Measurements from ENCODE around the gene CCDC91.

DNA sequence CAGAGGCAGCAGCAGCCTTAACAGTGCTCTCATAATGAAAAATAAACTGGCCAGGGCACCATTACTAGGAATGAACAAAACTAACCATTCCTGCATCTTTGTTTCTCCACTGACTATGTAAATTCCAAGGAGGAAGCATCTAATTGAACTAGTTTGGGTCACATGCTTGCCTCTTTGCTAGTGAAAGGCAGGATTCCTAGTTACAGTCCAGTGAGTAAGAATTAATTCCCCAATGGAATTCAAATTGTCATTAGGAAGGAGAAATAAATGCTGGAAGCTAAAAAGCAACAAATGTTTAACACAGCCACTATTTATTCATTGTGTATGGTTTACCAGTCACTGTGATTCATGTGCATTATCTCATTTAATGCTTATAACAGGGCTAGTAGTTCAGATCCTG is 316.0 kb downstream of the CCDC91 start:
- TF ChIP-seq POLR2A (IDR thresholded peaks at IDR 0.05), result no peak
- TF ChIP-seq, protein P1, sequence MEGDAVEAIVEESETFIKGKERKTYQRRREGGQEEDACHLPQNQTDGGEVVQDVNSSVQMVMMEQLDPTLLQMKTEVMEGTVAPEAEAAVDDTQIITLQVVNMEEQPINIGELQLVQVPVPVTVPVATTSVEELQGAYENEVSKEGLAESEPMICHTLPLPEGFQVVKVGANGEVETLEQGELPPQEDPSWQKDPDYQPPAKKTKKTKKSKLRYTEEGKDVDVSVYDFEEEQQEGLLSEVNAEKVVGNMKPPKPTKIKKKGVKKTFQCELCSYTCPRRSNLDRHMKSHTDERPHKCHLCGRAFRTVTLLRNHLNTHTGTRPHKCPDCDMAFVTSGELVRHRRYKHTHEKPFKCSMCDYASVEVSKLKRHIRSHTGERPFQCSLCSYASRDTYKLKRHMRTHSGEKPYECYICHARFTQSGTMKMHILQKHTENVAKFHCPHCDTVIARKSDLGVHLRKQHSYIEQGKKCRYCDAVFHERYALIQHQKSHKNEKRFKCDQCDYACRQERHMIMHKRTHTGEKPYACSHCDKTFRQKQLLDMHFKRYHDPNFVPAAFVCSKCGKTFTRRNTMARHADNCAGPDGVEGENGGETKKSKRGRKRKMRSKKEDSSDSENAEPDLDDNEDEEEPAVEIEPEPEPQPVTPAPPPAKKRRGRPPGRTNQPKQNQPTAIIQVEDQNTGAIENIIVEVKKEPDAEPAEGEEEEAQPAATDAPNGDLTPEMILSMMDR (IDR thresholded peaks at IDR 0.05), result no peak
